Fibroblast of pulmonary artery (primary cell): ENCODE results near the gene PTPN11.
"Not testable (repeated sequence)": the region's sequence is repeated elsewhere in the genome, so short reads cannot be mapped to it uniquely, and the experiment has no call there.

ENCODE experiments used
- DNase-seq: peaks from one replicate; pipeline ENCODE4 v3.0.0-alpha.2; 2010; ENCODE audit warnings: low read depth
- H3K4me3 ChIP-seq: replicated peaks from 2 replicates; pipeline ENCODE4 v1.5.1; 2011; ENCODE audit warnings: low read depth, mild to moderate bottlenecking, control low read depth, low read length, moderate library complexity
- CTCF ChIP-seq: IDR thresholded peaks from 2 replicates; pipeline ENCODE4 v1.5.1; 2011; ENCODE audit warnings: mild to moderate bottlenecking, control low read depth, low read length, inconsistent platforms; ENCODE audit errors: missing control alignments

Gene PTPN11

GRCh38 chr12:112424126-112424525 lies 5.4 kb downstream of the PTPN11 start:
- H3K4me3 ChIP-seq = no peak overlapping the region
- TF ChIP-seq CTCF = no peak
- DNase-seq = no peak

- no peak for TF ChIP-seq CTCF
- no peak overlapping the region for H3K4me3 ChIP-seq
- no peak for DNase-seq
Measured at GRCh38 chr12:112425582-112426382, 7.0 kb downstream of the PTPN11 start.

GRCh38 chr12:112427760-112428159 lies 9.0 kb downstream of the PTPN11 start:
- no peak for TF ChIP-seq CTCF
- no peak overlapping the region for H3K4me3 ChIP-seq
- no peak for DNase-seq

GRCh38 chr12:112430929-112431328 lies 12.2 kb downstream of the PTPN11 start:
- DNase-seq = no peak
- H3K4me3 ChIP-seq = no peak overlapping the region
- TF ChIP-seq CTCF = no peak

GRCh38 chr12:112431965-112432364 lies 13.2 kb downstream of the PTPN11 start:
- no peak for TF ChIP-seq CTCF
- H3K4me3 ChIP-seq = no peak overlapping the region
- no peak for DNase-seq

- DNase-seq = no peak
- no peak overlapping the region for H3K4me3 ChIP-seq
- TF ChIP-seq CTCF = no peak
Measured at GRCh38 chr12:112433551-112433950, 14.8 kb downstream of the PTPN11 start.

- H3K4me3 ChIP-seq, DNase-seq: not testable (repeated sequence)
Measured at GRCh38 chr12:112438645-112439044, 19.9 kb downstream of the PTPN11 start.
